ENCODE measurements around the gene SPG11. TPM values are rescaled to one million over a fixed set of nuclear protein-coding genes. Genes with fewer than 3 reads are reported as not detected.

Gene SPG11
- total RNA-seq, result 10 to 100 TPM; 45.2 to 82.8 (median 55.5) TPM

GRCh38 chr15:44663410-44664308 is at the start of gene SPG11:
SPG11 (minus strand) TSS chr15:44663662; CDS start chr15:44663647, 15 bp downstream.
- peak; percentile 99 for TF ChIP-seq POLR2AphosphoS5 (IDR thresholded peaks at IDR 0.05)
- peak; percentile 94 to 95 for TF ChIP-seq POLR2A (IDR thresholded peaks at IDR 0.05)
- no peak for TF ChIP-seq EP300 (IDR thresholded peaks at IDR 0.05)
- peak; percentile 86 to 97 (median 96) for TF ChIP-seq CTCF (IDR thresholded peaks at IDR 0.05)
- 37 to 49% methylated on average over 5 to 9 of the region's 53 CpGs for whole genome bisulfite sequencing, 2 donors (ENCODE audit: low coverage in 1 of 2)
- Histone ChIP-seq H3K9me3 (no peaks in the 10 kb centered on the region), H3K27me3 (no peaks in the 10 kb centered on the region), H3K4me3 (peak within 1 kb of the TSS; percentile 73 to 99), H3K4me1 (peaks cover 5 to 26% (median 8%) of the 10 kb centered on the region in 3 donors), H3K27ac (peak within 1 kb of the TSS; percentile 86 to 99 (median 96)), H3K36me3 (peaks cover 0 to 16% of the 10 kb centered on the region in 2 donors)
- peak; percentile 97 for ATAC-seq

GRCh38 chr15:44712346-44713005 is 49.0 kb upstream of the SPG11 start:
- H3K4me3 ChIP-seq, result peak overlapping the region; percentile 83 to 84
- H3K27ac ChIP-seq, result peak overlapping the region; percentile 97 to 99 (median 98)
- TF ChIP-seq CTCF (IDR thresholded peaks at IDR 0.05) (no peak), POLR2AphosphoS5 (IDR thresholded peaks at IDR 0.05) (peak; percentile 68), EP300 (IDR thresholded peaks at IDR 0.05) (no peak)
- peak; percentile 30 for ATAC-seq
- H3K4me1 ChIP-seq, result peaks cover 0 to 45% (median 12%) of the 10 kb centered on the region in 3 donors
- peaks cover 0 to 27% of the 10 kb centered on the region in 2 donors for H3K36me3 ChIP-seq
- H3K9me3 ChIP-seq, result no peaks in the 10 kb centered on the region
- 4 to 15% methylated on average over 11 to 19 of the region's 24 CpGs for WGBS, 2 donors (ENCODE audit: low coverage in 1 of 2)
- no peaks in the 10 kb centered on the region for H3K27me3 ChIP-seq

- ATAC-seq, result peak; percentile 56
- TF ChIP-seq POLR2AphosphoS5 (IDR thresholded peaks at IDR 0.05) (no peak), EP300 (IDR thresholded peaks at IDR 0.05) (no peak), CTCF (IDR thresholded peaks at IDR 0.05) (no peak), POLR2A (IDR thresholded peaks at IDR 0.05) (no peak)
- WGBS, 2 donors (ENCODE audit: low coverage in 1 of 2), result 0% methylated on average over 7 to 11 of the region's 46 CpGs
- no peaks in the 10 kb centered on the region for H3K9me3 ChIP-seq
- H3K27ac ChIP-seq, result peak overlapping the region; percentile 97 to 99 (median 98)
- peak overlapping the region; percentile 83 to 84 for H3K4me3 ChIP-seq
- peaks cover 0 to 45% (median 12%) of the 10 kb centered on the region in 3 donors for H3K4me1 ChIP-seq
- H3K27me3 ChIP-seq, result no peaks in the 10 kb centered on the region
- H3K36me3 ChIP-seq, result peaks cover 0 to 21% of the 10 kb centered on the region in 2 donors
Observed at GRCh38 chr15:44711743-44712345, 48.4 kb upstream of the SPG11 start.

- peak; percentile 99 for TF ChIP-seq POLR2A (IDR thresholded peaks at IDR 0.05)
- TF ChIP-seq POLR2AphosphoS5 (IDR thresholded peaks at IDR 0.05), result peak; percentile 100
- TF ChIP-seq CTCF (IDR thresholded peaks at IDR 0.05), result peak in 1 of 4 experiments; percentile 5
- no peak for TF ChIP-seq EP300 (IDR thresholded peaks at IDR 0.05)
- ATAC-seq, result peak; percentile 98
- no peaks in the 10 kb centered on the region for H3K27me3 ChIP-seq
- H3K27ac ChIP-seq, result peak within 1 kb of the TSS; percentile 97 to 99 (median 98)
- H3K4me3 ChIP-seq, result peak within 1 kb of the TSS; percentile 83 to 84
- H3K9me3 ChIP-seq, result no peaks in the 10 kb centered on the region
- WGBS, 2 donors (ENCODE audit: low coverage in 1 of 2), result 0 to 1% methylated on average over 16 to 21 of the region's 37 CpGs
- H3K4me1 ChIP-seq, result peaks cover 0 to 42% (median 12%) of the 10 kb centered on the region in 3 donors
- H3K36me3 ChIP-seq, result peaks cover 0 to 14% of the 10 kb centered on the region in 2 donors
Observed at GRCh38 chr15:44711096-44711742, 47.8 kb upstream of the SPG11 start, which contains the start of the genes B2M and PATL2. B2M (plus strand) TSS chr15:44711517; CDS start chr15:44711547, 30 bp downstream. PATL2 (minus strand) TSS chr15:44711323; CDS start chr15:44676490, 34,833 bp downstream.
